GM21360 (cell line): ENCODE data around the gene HDGFL2.
"Not testable (repeated sequence)": the region's sequence is repeated elsewhere in the genome, so short reads cannot be mapped to it uniquely, and the experiment has no call there.

Experiments
- ATAC-seq: cut with Tn5 transposase; IDR thresholded peaks from one replicate; pipeline ENCODE4 v1.9.1; 2021; ENCODE audit warnings: mild to moderate bottlenecking, moderate library complexity; ENCODE audit not compliant: unreplicated experiment

The HDGFL2 gene

DNA sequence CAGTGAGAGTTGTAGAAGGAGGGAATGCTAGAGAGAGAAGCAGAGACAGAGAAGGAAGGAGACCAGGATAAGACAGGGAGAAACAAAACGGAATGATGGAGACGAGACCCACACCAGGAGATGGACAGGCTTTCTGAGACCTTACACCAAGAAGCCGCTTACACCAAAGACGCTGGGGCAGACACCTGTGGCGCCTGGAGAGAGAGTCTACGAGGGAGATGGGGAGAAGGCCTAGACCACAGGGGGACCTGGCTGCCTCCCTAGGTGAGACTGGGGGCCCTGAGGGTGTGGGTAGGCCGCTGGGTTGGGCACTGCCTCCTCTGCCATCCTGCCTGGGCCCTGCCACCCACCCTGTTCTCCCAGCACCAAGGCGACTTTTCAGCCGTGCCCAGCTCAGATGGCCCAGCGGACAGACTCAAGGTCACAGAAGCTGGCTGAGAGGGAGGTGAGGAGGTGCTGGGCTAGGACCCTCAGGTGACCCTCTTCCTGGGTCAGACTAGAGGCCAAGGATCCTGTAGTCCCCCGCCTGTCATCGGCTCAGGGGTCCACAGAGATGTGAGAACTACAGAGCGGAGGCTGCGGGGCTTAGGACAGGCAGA, 57.9 kb downstream of the HDGFL2 start:
- ATAC-seq = no peak

DNA sequence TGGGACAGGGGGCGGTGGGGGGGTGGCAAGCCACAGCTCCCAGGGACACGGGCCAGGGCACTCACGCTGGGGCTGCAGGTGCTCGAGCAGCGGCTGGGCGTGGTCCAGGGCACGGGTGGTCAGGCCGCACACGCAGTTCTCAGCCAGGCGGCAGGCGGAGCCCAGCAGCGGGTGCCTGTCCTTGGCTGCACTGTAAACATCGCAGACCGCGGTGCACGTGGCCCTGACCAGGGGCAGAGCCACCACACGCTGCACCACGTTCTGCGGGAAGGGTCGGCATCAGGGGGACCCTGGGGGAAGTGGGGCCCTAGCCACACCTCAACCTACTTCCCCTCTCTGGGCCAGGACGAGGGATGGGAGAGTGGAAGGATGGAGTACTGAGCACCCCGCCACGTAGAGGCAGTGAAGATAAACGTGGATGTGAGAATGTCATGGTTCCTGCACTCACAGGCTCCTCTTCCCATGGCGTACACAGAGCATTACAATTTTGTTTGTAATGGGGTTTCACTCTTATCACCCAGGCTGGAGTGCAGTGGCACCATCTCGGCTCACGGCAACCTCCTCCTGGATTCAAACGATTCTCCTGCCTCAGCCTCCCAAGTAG, 59.6 kb downstream of the HDGFL2 start:
- no peak for ATAC-seq

DNA sequence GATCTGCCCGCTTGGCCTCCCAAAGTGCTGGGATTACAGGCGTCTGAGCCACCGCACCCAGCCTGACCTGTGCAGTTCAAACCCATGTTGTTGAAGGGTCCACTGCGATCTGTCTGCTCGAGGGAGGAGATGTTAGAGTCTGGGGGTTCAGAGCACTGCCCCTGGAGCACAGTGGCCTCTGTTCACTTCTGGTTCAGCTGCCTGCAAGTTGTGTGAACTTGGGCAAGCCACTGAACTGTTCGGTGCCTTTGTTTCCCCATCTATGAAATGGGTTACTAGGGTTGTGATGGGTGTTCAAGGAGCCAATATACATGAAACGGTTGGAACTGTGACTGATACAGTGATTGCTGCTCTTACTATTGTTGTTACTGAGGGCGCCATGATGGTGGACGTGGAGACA, 61.2 kb downstream of the HDGFL2 start:
- ATAC-seq = no peak

DNA sequence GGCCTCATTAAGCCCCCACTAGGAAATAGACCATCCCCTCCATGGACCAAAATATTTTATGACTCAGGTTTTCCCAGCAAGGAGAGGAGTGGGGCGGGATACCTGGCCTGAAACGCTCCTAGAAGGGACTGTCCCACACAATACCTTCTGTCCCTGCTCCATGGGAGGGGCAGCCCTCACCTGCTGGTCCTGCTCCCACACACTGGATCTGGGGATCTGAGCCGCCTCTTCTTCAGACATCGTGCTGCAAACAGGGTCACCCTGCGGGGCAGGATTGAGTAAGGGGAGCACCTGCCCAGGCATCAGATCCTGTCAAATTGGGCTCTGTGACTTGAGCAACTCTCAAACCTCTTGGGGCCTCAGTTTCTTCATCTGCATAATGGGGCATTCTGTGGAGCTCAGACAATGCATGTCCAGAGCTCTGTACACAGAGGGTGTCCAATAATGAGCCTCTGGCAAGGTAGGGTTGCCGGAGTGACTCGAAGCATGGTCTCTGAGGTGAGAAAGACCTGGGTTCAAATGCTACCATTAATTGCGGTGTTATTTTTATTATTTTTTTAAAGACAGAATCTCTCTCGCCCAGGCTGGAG, 61.8 kb downstream of the HDGFL2 start:
- ATAC-seq = no peak

DNA sequence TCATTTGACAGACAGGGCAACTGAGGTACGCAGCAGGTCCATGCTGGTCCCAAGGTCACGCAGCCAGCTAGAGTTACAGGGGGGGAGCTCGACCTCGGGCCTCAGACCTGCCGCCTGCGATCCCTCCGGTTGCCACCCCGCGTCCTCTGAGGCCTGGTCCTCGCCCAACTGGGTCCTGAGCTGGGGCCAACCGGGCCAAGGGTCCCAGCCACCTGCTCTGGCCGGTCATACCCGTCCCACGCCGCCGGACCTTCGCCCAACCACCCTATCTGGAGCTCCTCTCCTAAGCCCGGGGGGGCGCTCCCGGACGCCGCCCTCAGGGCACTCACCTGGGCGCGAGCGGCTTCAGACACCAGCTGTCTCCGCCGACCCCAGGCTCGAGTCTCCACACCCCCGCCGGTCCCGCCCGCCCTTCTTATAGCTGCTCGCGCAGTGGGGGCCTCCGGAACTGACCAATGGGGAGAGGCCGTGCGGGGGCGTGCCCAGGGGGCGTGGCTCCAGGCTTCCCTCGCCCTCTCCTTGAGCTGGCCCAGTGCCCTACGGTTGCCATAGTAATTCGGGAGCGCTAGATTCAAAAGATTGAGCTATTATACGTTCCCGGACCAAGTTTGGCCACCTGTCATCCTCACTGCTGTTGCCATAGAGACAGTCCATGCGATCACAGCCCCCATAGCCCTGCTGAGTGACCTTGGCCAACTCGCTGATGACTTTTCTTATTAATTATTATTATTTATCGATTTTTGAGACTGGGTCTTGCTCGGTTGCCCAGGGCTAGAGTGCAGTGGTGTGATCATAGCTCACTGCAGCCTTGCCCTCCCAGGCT, 63.0 kb downstream of the HDGFL2 start, which contains the start of gene PLIN5:
TSS of gene PLIN5 (minus strand) at position 389 of the 823 bp plus-strand sequence. CDS start 1,150 bp downstream, outside the sequence.
- ATAC-seq = no peak

DNA sequence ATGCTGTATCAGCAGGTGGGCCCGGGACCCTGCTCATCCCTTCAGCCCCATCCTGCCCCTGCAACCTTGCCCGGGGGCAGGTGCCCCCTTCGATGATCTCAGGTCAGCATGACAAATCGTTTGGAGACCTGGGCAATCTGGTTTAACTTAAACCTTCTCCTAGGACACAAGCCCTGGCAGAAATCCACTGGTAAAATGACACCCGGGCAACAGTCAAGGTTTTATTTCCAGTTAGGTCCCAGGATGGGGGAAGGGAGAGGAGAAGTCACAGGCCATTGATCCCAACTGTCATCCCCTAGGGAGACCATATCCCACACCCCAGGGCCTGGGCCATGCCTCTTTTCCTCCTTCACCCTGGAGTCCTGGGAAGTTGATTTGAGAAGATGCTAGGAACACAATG, 64.7 kb downstream of the HDGFL2 start:
- no peak for ATAC-seq

DNA sequence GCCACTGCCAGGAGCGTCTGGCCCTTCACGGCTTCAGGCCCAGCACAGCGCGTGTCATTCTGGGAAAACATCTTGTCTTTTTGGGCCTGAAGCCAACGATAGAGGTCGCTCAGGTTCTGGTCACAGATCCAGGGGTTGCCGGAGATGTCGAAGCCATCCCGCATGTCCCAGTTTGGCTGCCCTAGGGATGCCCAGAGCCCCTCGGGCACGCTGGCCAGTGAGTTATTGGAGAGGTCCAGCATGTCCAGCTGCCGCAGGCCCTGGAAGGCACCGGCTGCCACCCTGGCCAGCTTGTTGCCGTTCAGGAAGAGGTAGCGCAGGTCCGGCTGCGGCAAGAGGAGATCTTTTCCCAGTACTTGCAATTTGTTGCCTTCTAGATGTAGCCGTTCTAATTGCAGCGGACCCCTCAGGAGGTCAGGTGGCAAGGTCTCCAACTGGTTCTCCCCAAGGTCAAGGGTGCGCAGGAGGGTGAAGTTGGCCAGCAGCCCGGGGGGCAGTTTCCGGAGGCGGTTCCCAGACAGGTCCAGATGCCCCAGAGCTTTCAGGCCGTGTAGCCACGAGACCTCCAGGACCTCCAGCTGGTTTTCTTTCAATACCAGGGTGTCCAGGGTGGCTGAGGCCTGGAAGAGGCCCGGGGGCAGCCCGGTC, 66.0 kb downstream of the HDGFL2 start:
- no peak for ATAC-seq

DNA sequence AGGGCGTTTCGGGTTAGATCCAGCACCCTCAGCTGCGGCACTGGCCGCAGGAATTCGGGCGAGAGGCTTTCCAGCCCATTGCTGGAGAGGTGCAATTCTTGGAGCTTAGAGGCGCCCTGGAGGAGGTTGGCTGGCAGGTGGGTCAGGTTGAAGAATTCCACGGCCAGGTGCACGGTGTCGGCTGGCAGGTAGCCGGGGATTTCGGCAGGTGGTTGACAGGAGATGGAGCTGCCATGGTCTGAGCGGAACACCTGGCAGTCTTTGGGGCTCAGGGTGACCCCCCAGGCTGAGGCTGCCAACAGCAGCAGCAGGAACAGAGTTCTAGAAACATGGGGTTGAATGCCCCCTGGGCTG, 66.5 kb downstream of the HDGFL2 start:
- ATAC-seq = no peak

DNA sequence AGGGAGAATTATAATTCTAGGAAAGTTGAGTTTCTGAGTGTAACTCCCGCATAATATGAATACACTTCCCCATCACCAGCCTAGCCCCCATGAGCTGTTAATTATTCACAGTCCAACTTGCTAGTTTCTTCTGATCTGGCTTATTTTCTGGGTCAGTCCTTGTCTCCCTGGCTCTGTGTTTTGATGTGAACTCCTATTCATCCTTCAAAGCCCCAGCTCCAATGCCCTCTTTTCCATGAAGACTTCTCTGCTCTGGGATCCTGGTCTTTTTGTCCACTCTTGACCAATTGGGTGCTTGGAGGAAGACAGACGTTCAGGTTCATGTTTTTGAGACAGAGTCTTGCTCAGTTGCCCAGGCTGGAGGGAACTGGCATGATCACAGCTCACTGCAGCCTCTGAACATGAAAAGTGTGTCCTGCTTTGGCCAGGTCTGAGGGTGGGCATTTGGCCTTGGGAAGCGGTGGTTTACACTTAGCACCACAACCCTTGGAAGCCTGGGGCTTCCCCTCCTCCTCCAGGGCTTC, 67.1 kb downstream of the HDGFL2 start:
- no peak for ATAC-seq

DNA sequence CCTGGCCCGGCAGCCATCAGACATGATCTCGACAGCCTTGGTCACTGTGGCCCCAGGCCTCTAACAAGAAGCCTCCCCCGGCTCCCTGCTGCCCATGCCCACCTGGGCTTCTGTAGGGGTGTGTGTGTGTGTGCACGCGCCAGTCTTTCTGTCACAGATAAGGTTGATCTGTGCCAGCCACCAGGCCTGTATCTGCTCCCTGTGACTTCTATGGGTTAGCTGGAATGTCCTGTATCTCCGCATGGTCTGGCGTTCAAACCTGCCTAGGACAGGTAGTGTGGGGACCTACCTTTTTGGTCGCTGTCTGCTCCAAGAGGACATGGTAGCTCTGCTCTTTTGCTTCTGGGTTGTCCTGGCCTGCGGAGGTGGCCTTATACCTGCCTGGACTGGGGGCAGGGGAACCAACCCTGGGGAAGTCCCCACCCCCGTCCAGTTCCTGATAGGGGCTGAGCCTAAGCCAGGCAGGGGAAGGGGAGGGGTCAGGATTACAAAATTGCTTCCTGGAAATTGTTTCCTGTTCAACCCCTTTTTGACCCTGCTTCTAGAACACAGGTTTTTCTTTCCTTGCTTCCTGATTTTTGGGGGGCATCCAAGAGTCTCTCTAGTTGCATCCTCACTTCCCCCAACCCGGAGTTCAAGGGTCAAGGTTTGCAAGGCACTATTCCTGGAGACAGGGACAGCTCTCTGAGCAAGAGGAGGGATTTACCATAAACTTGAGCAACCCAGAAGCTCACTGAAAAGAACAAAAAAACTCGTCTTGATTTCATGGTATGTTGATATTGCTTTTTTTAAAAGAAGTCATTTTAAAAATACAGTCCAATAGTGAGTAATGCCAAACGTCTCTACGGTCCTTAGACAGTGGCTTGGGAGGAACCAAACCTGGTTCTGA, 67.8 kb downstream of the HDGFL2 start, which contains the start of gene LRG1:
TSS of gene LRG1 (minus strand) at position 344 of the 889 bp plus-strand sequence. CDS start at position 321, 23 bp downstream.
- no peak for ATAC-seq

DNA sequence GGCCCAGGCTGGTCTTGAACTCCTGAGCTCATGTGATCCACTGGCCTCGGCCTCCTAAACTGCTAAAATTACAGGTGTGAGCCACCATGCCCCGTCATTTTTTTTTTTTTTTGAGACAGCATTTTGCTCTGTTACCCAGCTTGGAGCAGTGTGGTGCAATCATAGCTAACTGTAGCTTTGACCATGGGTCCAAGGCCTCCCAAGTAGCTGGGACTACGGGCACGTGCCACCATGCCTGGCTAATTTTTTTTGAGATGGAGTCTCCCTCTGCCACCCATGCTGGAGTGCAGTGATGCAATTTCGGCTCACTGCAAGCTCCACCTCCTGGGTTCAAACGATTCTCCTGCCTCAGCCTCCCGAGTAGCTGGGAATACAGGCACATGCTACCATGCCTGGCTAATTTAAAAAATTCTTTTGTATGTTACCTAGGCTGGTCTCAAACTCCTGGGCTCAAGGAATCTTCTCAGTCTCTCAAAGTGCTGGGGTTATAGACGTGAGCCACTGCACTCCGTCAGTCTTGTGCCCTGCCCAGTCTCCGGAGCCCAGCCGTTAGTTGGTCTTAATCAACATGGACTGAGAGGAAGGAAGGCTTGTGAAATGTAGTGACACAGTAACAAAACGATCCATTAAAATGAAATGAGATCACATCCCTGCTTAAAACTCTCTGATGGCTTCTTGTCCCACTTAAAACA, 69.2 kb downstream of the HDGFL2 start:
- ATAC-seq = no peak

DNA sequence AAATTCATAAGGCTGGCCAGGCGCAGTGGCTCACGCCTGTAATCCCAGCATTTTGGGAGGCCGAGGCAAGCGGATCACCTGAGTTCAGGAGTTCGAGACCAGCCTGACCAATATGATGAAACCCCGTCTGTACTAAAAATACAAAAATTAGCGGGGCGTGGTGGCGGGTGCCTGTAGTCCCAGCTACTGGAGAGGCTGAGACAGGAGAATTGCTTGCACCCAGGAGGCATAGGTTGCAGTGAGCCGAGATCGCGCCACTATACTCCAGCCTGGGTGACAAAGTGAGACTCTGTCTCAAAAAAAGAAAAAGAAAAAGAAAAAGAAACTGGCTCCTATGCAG, 69.7 kb downstream of the HDGFL2 start:
- ATAC-seq = not testable (repeated sequence)

DNA sequence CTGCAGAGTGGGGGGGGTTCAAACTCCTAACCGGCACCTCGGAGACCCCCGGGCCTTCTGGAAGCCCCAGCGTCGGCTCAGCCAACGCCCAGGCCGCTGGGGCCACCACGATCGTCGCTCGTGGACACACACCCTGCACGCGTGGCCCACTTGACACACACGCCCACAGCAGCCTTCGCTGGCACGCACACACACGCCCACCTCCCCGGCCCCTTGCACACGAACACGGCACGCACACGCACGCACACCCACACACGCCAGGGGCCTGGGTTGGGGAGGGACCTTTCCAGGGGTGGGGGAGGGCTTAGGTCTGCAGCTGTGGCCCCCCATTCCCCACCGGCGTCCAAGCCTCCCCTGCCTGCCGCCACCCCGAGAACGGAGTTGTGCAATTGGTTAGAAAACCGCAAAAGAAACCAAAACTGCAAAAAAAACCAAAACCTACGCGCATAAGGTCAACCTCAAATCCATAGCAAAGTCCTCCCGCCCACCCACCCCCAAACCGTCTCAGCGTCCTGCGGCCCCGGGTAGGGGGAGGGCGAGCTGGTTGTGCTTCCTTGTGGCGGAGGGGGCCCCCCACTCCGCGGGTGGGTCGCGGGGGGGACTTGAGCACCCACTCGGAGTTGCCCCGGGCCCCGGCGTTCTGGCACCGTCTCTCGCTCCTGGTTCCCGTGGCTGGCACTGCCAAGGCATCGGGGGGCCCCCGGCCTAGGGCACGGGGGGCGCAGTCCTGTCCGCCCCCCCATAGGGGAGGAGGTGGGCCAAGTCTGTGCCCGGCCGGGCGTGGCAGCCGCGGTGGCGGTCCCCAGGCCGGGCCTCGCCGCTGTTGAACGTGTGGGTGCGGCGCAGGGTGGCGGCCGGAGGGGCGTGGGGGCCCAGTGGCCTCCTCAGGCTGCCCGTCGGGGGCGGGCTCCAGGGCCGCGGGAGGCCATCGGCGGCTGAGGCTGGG, 71.1 kb downstream of the HDGFL2 start:
- no peak for ATAC-seq

DNA sequence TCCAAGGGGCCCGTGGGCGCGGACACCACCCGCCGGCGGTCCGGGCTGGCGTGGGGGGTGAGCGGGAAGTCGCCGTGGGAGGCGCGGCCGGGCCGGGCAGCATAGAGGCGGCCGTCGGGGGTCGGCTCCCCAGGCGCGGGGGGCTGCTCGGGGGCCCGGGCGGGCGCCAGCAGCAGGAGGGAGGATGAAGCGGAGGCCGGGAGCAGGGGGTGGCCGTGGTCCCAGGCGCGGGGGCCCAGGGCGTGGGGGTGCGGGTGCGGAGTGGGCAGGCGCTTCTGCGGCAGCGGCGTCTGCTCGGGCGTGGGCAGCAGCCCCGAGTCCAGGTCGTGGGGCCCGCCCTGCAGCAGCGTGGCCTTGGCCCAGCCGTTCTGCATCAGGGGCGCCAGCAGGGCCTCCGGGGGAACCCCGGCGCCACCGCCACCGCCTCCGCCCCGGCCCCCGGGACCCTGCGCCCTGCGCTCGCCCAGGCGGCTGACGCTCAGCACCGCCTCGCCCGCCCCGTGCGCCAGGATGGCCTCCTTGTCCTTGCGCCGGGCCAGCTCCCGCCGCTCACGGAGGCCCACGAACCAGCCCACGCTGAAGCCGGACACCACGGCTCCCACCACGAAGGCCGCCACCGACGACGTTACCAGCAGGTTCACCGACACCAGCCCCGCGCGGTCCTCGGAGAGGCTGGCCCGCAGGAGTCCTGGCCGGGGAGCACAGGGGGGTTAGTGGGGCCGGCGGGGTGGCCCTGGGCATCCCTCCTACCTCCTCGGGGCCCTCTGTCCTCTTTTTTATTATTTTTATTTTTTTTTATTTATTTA, 71.9 kb downstream of the HDGFL2 start:
- ATAC-seq = no peak

DNA sequence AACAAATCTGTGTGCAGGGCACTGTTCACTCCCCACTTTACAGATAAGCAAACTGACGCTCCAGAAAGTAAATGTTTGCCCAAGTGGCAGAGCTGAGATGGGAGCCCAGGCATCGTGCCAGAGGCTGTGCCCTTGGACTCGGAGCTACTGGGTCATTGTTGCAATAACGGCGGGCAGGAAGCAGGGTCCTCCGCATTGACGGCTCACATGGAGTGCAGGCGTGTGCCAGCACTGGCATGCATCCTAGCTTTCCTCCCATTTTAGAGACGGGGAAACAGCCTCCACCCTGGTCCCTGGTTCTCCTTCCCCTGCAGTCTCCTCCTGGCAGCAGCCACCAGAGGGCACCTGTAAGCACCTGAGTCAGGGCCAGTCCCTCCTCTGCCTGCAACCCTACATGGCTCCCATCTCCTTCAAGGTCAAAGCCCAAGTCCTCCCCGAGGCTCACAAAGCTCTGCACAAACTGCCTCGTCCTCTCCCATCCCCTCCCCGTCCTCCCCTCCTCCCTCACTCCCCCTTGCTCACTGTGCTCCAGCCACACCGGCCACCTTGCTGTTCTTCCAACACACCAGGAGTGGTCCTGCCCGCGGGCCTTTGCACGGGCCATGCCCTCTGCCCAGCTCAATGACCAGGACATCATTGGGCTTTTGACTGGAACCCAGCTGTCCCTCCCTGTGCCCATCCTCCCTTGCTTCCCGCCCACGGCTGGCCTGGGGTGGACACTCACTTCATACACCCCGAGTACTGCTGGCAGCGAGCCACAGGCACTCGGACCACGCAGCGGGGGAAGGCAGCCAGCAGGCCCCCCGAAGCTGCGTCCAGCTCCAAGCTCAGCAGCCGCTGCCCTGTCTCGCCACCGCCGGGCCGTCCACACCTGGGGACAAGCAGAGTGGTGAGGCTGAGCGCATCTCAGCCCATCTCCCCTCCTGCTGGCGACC, 75.5 kb downstream of the HDGFL2 start:
- no peak for ATAC-seq

DNA sequence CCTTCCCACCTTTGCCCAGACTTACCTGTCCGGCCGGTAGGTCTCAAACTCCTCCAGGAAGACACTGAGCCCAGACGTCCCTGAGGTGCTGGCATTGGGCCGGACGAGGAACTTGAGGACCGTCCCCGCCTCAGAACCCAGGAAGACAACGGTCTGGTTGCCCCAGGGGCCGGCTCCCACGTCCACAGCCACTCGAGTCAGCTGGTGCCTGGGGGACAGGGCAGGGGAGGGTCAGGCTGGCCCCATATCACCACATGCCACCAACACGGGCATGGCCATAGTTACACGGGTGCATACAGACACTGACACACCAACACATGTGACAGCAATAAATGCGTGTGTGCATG, 76.1 kb downstream of the HDGFL2 start:
- no peak for ATAC-seq

DNA sequence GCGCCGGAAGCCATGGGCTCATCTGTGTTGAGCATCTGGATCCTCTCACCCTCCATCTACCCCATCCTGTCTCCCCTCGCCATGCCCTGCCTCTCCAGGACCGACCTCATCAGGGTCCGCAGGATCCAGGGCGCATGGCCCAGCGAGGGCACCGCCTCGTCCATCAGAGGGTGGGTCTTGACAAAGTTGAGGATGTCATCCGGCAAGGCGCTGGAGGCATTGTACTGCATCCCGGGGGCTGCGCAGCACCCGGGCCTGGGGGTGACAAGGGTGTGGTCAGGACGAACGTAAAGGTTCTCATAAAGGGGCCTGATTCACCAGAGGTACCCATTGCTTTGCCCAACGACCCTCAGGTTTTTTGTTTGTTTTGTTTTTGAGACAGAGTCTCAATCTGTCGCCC, 77.9 kb downstream of the HDGFL2 start:
- ATAC-seq = no peak
